HG03108 (cell line): ENCODE results near the gene KRT5.
"Not testable (repeated sequence)": the region's sequence is repeated elsewhere in the genome, so short reads cannot be mapped to it uniquely, and the experiment has no call there.

Experiments
- ATAC-seq: cut with Tn5 transposase; IDR thresholded peaks from one replicate; pipeline ENCODE4 v1.9.1; 2021; ENCODE audit warnings: moderate library complexity; ENCODE audit not compliant: unreplicated experiment

Gene KRT5

DNA sequence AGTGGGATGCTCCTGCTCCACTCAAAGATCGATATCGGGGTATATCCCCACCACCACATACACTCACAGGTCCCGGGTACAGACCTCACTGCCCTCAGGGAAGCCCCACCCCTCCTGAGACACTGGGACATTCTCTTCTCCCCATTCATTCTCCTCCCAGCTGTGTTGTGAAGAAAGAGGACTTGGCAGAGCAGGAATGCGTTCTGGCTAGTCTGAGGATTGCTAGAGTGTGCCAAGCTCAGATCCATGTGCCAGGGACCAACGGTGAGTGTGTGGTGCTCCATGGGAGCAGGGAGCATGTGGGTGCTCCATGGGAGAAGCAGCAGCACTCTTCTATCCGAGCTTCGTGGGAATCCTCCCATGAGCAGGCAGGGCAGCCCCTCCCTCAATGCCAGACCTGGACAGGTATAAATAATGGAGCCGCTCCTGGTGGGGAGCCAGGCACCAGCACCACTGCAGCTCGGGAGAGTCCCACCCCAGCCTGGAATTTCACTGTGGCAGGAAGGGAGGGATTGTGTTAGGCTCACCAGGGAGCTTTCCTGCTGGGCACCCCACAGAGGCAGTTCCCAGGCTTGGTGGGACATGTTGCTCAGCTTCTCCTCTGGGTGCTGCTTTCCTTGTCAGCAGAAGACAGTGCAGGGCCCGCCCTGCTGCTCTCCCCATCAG is 2.3 kb upstream of the KRT5 start:
- no peak for ATAC-seq

DNA sequence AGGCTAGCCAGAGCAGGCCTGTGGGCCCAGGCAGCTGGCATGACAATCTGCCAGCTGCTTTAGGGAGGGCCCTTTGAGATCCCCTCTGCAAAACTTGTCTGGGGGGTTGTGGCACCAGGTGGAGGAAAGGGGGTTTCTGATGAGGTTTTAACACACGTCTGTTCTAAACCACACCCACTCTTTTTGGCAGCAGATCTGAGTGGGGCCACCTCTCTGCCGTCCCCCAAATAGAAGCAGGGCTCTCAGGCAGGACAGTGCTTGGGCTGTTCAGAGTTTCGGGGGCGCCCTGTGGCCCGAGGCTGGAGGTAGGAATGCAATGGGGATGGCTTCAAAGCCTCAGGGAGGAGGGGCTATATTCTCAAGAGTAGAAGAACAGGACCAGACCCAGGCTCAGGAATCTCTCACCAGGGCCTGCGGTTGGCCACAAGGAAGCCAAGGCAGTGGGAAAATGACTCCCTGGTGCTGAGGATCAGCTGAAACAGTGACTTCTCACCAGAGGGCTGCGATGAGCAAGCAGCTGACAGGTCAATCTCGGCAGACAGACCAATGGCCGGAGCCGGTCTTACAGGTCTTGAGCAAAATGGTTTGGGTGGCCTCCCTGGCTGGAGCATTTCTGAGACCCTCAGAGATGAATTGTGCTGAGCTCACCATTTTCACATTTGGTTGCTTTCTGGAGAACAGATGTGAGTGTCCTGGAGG is 1.5 kb upstream of the KRT5 start:
- ATAC-seq, result no peak

DNA sequence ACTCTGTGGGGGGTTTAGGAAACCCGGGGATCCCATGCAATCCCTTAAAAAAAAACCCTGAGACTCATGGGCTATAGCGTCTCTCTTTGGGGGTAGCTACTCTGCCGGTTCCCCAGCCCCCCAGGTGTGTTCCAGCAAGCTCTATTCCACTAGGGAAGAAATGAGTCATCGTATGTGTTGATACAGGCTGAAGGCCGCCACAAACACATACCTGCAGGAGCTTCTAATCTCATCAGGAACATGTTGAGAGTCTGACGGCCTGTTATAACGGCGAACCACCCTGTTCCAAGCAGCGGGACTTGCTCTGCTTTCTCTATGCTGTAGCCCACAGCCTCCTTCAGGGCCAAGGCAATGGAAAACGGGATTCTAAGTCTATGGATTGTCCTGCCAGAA is 977 bp upstream of the KRT5 start:
- no peak for ATAC-seq

DNA sequence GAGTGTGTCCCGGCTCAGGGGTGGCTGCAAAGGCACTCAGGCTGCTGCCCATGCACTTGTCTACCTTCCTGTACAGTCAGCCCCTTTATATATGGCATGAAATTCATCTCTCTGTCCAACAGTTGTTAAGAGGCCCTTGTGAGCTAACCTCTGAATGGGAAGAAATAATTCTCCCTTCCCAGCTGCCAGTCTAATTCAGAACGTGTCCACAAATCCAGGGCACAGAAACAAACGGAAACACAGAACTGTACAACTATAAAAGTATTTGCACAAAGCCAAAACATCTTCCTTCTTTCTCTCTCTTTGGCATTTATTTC is 849 bp downstream of the KRT5 start:
- no peak for ATAC-seq

DNA sequence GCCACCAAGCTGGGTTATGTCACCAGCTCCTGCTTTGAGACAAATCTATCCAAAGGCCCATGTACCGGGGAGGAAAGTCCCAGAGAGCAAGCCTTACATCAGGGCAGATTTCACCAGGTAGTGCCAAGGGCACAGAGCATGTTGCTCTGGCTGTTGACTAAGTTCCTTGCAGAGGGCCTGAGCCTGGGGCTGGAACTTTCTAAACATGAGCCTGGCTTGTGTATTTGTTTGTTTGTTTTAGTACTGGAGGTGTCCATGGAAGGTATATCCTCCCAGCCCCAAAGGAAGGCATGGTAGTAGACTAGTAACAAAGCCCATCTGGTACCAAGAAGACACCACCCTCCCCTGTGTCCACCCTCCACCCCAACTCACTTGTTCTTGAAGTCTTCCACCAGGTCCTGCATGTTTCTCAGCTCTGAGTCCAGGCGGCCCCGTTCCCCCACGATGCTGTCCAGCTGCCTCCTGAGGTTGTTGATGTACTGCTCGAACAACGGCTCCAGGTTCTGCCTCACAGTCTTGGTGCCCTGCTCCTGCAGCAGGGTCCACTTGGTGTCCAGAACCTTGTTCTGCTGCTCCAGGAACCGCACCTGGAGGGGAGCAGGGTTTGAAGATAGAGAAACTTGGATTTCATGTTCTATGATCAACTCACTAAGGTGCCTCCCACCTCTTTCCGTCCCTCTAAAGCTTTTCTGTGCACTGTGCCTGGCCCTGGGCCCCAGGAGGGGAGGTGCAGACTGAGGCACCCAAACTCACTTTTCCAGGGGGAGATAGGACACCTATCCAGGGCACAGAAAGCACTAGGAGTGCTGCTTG is 1.4 kb downstream of the KRT5 start:
- ATAC-seq, result no peak

DNA sequence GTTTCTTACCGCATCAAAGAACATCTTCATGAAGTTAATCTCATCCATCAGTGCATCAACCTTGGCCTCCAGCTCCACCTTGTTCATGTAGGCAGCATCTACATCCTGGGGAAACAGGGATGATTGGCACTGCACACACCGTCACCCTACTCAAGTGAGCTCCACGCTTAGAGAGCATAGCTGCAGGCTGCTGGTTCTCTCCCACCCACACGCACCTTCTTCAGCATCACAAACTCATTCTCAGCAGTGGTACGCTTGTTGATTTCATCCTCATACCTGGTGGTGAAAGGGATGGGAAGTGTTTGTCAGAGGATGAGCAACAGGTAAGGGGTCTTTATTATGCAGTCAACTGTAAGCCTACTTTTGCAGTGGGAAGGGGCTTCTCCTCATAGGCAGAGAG is 2.3 kb downstream of the KRT5 start:
- ATAC-seq, result no peak

DNA sequence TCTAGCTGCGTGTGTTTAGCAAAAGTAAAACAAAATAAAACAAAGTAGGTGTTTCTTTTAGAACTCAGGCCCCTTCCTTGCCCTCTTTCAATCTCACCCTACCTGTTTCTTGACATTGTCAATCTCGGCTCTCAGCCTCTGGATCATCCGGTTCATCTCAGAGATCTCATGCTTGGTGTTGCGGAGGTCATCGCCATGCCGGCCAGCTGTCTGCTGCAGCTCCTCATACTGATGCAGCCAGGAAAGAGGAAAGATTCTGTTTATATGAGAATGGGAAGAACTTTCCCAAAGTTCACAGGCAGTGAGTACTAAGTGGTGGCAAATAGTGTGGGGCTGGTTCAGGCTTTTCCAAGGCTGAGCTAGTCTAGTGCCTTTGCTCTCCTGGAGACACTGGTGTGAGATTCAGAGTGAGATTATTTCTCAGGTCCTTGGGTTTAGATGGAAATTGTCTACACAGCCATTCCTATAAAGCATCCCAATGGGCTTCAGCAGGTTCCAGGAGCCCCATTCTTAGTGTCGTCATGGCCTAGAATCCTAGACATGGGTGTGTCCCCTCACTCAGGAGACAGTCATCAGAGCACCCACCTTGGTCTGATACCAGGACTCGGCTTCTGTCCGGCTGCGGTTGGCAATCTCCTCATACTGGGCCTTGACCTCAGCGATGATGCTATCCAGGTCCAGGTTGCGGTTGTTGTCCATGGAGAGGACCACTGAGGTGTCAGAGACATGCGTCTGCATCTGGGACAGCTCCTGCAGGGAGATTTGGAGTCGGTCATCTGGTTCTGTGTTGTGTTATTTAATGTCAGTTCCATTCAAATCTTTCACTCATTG is 3.0 kb downstream of the KRT5 start:
- no peak for ATAC-seq

DNA sequence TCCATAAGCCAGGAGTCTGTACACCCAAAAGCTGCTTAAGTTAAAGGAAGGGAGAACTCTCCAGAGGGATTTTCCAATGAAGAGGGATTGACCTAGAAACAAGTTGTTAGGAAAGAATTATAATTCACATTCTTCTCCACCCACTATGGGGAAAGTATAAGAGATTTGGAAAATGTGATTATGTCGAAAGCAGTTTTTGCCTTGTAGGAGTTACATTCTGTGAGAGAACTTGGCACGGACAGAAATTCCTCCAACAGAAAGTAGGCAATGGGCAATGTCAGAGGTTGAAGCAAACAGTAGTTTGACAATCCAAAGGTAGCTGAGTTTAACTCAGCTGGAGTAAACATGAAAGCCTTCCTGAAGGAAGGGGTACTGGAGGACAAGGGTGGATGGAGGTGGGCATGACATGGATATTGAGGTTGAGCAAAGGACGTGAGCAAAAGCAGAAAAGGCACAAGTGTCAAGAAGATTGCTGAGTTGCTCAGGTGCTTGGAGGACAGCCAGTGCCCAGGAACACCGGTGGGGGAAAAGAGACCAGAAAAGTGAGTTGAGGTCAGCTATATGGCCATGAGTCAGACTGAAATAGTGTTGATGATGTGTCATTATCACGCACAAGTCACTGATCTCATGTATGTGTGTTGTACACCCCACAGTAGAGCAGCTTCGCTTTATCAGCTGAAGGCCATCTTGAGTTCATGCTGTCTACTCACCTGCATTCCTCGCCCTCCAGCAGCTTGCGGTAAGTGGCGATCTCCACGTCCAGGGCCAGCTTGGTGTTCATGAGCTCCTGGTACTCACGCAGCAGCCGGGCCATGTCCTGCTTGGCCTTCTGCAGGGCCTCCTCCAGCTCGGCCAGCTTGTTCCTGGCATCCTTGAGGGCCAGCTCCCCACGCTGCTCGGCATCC is 4.0 kb downstream of the KRT5 start:
- no peak for ATAC-seq

DNA sequence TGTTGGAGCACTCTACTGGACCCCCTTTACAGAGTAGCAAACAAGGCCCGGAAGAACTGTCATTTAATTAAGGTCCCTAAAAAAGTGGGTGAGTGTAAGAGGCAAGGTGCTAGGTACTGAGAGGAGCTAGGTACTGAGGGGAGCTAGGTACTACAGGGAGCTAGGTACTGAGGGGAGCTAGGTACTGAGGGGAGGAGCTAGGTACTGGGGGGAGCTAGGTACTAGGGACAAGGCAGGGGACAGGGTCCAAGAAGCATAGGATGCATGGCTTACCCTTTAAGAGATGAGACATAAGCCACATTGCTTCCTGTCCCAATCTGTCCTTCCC is 4.9 kb downstream of the KRT5 start:
- no peak for ATAC-seq

DNA sequence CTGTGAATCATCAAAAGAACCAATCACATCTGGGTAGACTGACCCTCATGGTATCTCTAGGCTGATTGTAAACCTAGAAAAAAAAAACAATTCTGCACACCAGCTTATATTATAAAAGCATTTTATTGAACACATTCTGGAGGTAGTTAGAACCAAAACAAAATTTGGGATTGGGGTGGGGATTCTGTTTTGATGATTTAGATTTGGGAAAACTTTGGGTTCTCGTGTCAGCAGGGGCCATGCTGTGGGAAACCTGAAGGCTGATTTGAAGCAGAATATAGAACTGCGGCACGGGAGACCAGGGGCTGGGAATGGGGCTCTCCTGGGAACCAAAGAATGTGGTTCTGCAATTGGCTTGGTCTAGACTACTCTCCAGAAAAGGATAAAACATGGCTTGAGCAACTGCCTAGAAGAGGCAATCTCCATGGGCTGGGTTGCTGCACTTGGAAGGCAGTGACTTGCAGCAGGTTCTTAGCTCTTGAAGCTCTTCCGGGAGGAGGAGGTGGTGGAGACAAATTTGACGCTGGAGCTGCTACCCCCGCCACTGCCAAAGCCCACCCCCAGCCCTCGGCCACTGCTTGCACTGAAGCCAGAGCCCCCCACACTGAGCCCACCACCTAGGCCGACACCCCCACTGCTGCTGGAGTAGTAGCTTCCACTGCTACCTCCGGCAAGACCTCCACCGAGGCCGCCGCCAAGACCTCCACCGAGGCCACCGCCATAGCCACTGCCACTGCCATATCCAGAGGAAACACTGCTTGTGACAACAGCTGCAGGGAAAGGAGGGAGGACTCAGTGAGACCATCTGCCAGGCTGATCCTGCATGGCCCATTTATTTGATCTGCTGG is 5.5 kb downstream of the KRT5 start:
- no peak for ATAC-seq

DNA sequence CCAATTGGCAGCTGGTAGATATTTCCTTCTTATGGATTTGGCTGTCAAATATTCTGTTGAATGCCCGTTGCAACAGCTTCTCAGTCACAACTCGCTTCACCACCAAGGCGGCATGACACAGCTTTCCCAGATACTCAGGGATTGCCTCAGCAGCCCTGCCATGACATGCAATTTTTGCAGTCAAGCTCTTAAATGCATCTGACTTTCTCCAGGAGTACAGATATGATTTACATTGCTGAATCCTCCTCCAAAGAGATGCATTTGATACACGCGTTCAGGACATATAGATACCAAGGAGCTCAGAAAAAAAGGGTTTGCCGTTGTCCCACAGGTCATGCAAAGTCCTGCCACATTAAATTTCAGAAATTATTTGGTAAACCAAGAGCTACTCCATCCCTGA is 6.5 kb downstream of the KRT5 start:
- ATAC-seq, result no peak

DNA sequence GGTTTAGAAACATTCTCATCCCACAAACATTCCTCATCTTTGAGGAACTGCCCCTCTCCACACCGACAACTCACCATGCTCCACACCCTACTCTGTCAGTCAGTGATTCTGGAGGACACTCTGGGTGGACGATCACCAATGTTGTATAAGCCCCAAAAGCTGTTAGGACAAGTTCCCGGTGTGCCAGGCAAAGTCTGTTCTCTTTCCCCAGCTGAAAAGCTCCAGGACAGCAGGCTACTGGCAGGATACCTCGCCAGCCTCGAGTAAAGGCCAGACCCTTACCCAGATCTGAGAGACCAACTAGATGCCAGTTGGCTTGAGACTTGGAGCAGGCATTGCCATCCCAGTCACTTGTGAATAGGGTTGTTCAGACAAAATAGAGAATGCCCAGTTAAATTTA is 12.0 kb downstream of the KRT5 start:
- ATAC-seq, result no peak

DNA sequence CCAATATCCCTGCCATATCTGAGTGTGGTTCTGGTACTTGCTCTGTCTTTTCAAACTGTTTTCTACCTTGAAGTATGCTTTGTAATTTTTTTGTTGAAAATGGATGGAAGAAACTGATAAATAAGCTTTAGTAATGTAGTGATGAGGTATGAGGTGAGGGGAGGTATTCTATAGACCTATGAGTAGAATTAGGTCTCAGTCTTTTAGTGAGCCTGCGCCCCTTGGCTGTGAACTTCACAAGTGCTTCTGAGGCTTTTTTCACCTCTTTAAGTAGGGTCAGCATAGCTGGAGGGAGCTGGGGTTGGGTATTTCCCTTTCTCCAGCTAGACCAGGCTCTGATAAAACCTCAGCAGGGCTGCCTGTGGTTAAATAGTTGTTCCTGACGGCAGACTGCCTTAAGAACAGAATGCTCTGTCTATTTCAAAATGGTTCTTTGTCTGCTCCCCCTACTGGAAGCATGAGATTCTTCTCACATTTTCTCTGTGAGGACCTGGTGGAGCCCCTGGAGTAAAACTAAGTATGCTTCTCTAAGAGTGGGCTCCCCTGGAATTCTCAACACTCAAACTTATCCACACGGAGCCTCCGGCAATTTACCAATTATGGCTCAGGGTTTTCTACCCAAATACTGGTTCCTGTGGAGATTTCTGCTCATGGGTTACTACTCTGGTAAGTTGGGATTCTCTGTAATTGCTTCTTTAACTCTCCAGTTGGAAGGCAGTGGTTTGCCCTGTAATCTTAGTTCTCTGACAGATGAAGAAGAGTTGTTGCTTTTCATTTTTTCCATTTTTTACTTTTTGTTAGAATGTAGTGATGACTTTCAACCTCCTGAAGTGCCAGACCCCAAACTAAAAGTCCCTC is 13.1 kb downstream of the KRT5 start:
- no peak for ATAC-seq

DNA sequence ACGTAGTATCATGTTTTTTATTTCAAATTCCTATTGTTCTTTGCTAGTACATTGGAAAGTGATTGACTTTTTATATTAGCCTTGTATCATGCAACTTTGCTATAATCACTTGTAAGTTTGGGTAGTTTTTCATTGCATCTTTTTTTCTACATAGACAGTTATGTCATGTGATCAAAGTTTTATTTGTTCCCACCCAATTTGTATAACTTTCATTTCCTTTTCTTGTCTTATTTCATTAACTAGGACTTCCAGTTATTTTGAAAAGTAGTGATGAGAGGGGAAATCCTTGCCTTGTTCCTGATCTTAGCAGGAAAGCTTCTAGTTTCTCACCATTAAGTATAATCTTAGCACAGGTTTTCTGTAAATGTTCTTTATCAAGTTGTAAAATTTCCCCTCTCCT is 17.3 kb downstream of the KRT5 start:
- ATAC-seq, result no peak

DNA sequence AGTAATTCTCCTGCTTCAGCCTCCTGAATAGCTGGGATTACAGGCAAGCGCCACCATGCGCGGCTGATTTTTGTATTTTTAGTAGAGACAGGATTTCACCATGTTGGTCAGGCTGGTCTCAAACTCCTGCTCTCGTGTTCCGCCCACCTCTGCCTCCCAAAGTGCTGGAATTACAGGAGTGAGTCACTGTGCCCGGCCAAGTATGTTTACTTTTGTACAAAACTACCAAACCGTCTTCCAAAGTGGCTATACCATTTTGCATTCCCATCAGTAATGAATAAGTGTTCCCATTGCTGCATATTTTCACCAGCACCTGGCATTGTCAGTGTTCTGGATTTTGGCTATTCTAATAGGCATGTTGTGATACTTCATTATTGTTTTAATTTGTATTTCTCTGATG is 18.7 kb downstream of the KRT5 start:
- no peak for ATAC-seq

DNA sequence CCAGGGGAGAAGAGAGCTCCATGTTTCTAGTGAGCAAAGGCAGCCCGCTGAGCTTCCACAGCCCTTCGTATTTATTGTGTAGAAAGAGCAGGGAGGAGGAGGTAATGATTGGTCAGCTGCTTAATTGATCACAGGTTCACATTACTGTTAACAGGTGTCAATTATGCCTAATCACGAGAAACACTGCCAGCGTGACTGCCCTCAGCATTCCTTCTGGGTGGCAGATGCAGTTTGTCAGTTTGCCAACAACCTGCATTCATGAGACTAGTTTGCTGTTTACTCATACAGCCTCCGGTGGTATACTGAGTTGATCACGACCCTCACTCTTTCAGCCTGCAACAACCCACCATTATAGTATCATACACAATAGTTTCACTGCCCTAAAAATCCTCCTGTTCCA is 19.6 kb downstream of the KRT5 start:
- not testable (repeated sequence) for ATAC-seq

DNA sequence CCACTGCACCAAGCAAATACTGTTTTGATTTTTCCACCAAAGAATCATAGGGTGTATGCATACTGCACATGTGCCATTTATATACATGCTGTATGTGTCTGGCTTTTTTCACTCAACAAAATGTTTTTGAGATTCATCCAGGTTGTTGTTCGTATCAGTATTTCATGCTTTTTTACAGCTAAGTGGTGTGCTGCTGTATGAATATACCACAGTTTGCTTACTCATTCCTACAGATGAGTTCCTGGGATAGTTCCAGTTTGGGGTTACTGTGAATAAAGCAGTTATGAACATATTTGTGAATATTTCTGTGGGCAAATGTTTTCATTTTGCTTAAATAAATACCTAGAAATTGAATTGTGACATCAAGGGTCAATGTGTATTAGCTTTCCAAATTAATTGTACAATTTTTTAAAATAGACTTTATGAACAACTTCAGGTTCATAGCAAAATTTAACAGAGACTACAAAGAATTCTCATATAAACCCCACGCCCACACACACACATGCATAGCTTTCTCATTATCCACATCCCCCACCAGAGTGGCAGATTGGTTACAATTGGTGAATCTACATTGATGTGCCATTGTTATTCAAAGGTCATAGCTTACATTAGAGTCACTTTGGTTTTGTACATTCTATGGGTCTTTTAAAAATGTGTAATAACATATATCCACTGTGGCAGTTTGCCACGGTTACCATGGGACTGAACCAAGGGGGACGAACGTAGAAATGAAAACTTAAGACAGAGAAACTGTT is 20.2 kb downstream of the KRT5 start:
- ATAC-seq, result no peak

DNA sequence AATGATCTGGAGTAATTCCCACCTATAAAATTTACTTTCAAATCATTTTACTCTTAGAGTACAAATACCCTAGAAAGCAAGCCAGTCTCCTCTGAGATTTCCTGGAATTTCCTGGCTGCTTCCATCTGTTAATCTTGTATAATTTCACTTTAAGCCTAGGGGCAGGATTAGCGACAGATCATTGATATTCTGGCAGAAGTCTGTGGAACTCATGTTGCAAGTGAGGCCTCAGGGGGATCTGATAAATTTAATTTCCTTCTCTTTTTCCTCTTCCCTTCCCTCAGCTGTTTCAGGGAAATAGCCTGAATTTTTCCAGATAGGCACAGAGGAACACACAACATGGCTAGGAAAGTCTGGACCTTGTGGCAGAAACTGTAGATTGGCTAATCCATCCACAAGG is 21.2 kb downstream of the KRT5 start:
- no peak for ATAC-seq
